ENCODE results near the gene ZBTB5. TPM values are rescaled to one million over a fixed set of nuclear protein-coding genes. Genes with fewer than 3 reads are reported as not detected.
A peak's percentile ranks its signal among the peaks of the same experiment; 100 is the strongest.

ZBTB5 gene
- total and polyA plus RNA-seq, 2 of the 13 experiments (the other 11 are each of a cell fraction or from before 2014, with no cell fraction given), result 12.5 to 20.5 TPM

DNA sequence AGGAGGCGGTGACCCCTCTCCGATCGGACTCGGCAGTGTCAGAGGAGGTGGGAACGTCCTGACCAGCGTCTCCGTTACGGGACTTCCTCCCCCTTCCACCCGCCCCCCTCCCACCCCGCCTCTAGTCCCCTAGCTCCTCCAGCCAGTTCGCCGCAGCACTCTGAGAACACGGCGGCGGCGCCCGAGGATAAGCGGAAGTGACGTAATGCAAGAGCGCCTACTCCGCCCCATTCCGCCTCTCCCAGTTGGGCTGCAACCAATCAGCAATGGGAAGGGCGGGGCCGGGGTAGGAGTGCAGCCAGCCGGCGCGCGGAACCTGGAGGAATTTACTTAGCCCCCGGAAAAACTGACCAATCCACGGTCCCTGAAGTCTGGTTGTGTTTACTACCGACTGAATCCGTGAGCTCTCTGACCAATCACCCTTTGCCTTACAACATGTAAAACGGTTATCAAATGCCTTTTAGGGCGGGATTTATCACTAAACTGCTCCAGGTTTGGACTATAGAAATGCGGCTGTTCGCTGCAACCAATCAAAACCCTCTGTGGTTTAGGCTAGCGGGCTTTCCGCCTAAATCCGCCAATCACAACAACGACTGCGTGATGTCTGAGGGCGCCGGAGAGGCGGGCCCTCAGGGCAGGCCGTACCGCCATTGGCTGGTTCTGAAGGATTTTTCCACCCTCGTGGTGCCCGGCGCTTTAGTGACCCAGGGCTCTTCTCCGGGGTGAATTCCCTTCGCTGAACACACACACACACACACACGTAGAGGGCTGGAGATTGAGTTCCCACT lies at the start of gene ZBTB5 (continued):
- 0 out of 2 replicates have a peak, but pooled peaks have one; percentile 28 for TF ChIP-seq DNMT3B (CRISPR knock-in tag; conservative IDR thresholded peaks at IDR 0.05)
- TF ChIP-seq, protein P1, sequence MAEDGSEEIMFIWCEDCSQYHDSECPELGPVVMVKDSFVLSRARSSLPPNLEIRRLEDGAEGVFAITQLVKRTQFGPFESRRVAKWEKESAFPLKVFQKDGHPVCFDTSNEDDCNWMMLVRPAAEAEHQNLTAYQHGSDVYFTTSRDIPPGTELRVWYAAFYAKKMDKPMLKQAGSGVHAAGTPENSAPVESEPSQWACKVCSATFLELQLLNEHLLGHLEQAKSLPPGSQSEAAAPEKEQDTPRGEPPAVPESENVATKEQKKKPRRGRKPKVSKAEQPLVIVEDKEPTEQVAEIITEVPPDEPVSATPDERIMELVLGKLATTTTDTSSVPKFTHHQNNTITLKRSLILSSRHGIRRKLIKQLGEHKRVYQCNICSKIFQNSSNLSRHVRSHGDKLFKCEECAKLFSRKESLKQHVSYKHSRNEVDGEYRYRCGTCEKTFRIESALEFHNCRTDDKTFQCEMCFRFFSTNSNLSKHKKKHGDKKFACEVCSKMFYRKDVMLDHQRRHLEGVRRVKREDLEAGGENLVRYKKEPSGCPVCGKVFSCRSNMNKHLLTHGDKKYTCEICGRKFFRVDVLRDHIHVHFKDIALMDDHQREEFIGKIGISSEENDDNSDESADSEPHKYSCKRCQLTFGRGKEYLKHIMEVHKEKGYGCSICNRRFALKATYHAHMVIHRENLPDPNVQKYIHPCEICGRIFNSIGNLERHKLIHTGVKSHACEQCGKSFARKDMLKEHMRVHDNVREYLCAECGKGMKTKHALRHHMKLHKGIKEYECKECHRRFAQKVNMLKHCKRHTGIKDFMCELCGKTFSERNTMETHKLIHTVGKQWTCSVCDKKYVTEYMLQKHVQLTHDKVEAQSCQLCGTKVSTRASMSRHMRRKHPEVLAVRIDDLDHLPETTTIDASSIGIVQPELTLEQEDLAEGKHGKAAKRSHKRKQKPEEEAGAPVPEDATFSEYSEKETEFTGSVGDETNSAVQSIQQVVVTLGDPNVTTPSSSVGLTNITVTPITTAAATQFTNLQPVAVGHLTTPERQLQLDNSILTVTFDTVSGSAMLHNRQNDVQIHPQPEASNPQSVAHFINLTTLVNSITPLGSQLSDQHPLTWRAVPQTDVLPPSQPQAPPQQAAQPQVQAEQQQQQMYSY (CRISPR knock-in tag; IDR thresholded peaks at IDR 0.05), result no peak
- TF ChIP-seq SP2 (CRISPR knock-in tag; IDR thresholded peaks at IDR 0.05), result peak; percentile 88
- TF ChIP-seq, protein P2, sequence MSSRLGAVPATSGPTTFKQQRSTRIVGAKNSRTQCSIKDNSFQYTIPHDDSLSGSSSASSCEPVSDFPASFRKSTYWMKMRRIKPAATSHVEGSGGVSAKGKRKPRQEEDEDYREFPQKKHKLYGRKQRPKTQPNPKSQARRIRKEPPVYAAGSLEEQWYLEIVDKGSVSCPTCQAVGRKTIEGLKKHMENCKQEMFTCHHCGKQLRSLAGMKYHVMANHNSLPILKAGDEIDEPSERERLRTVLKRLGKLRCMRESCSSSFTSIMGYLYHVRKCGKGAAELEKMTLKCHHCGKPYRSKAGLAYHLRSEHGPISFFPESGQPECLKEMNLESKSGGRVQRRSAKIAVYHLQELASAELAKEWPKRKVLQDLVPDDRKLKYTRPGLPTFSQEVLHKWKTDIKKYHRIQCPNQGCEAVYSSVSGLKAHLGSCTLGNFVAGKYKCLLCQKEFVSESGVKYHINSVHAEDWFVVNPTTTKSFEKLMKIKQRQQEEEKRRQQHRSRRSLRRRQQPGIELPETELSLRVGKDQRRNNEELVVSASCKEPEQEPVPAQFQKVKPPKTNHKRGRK (CRISPR knock-in tag; IDR thresholded peaks at IDR 0.05), result no peak
- peak; percentile 11; the same call in 1 of the 2 replicates for TF ChIP-seq NFKB2 (CRISPR knock-in tag; IDR thresholded peaks at IDR 0.05; ENCODE audit: borderline replicate concordance)
- peak; percentile 76 to 84 for TF ChIP-seq POLR2A (IDR thresholded peaks at IDR 0.05; ENCODE audit: insufficient read depth in 1 of 2, low read depth in 2 of 2, low read length in 2 of 2)
- TF ChIP-seq TCF12 (IDR thresholded peaks at IDR 0.05), result no peak
- TF ChIP-seq TCF12 (CRISPR knock-in tag; IDR thresholded peaks at IDR 0.05), result no peak
- peak; percentile 69; the same call in 1 of the 2 replicates for TF ChIP-seq DR1 (CRISPR knock-in tag; IDR thresholded peaks at IDR 0.05)
- TF ChIP-seq MED1 (CRISPR knock-in tag; IDR thresholded peaks at IDR 0.05), result no peak
- no peak for TF ChIP-seq RARG (CRISPR knock-in tag; IDR thresholded peaks at IDR 0.05; ENCODE audit: low read depth)
- TF ChIP-seq ZNF530 (CRISPR knock-in tag; IDR thresholded peaks at IDR 0.05; ENCODE audit: low read depth), result no peak
- TF ChIP-seq ZNF263 (CRISPR knock-in tag; IDR thresholded peaks at IDR 0.05), result no peak
- TF ChIP-seq, protein P3, sequence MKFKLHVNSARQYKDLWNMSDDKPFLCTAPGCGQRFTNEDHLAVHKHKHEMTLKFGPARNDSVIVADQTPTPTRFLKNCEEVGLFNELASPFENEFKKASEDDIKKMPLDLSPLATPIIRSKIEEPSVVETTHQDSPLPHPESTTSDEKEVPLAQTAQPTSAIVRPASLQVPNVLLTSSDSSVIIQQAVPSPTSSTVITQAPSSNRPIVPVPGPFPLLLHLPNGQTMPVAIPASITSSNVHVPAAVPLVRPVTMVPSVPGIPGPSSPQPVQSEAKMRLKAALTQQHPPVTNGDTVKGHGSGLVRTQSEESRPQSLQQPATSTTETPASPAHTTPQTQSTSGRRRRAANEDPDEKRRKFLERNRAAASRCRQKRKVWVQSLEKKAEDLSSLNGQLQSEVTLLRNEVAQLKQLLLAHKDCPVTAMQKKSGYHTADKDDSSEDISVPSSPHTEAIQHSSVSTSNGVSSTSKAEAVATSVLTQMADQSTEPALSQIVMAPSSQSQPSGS (CRISPR knock-in tag; IDR thresholded peaks at IDR 0.05), result peak; percentile 78
- TF ChIP-seq, protein P4, sequence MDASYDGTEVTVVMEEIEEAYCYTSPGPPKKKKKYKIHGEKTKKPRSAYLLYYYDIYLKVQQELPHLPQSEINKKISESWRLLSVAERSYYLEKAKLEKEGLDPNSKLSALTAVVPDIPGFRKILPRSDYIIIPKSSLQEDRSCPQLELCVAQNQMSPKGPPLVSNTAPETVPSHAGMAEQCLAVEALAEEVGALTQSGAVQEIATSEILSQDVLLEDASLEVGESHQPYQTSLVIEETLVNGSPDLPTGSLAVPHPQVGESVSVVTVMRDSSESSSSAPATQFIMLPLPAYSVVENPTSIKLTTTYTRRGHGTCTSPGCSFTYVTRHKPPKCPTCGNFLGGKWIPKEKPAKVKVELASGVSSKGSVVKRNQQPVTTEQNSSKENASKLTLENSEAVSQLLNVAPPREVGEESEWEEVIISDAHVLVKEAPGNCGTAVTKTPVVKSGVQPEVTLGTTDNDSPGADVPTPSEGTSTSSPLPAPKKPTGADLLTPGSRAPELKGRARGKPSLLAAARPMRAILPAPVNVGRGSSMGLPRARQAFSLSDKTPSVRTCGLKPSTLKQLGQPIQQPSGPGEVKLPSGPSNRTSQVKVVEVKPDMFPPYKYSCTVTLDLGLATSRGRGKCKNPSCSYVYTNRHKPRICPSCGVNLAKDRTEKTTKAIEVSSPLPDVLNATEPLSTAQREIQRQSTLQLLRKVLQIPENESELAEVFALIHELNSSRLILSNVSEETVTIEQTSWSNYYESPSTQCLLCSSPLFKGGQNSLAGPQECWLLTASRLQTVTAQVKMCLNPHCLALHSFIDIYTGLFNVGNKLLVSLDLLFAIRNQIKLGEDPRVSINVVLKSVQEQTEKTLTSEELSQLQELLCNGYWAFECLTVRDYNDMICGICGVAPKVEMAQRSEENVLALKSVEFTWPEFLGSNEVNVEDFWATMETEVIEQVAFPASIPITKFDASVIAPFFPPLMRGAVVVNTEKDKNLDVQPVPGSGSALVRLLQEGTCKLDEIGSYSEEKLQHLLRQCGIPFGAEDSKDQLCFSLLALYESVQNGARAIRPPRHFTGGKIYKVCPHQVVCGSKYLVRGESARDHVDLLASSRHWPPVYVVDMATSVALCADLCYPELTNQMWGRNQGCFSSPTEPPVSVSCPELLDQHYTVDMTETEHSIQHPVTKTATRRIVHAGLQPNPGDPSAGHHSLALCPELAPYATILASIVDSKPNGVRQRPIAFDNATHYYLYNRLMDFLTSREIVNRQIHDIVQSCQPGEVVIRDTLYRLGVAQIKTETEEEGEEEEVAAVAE (CRISPR knock-in tag; IDR thresholded peaks at IDR 0.05; ENCODE audit: borderline replicate concordance), result peak; percentile 97
- peak; percentile 38 for TF ChIP-seq CEBPG (CRISPR knock-in tag; IDR thresholded peaks at IDR 0.05)
- TF ChIP-seq, protein P5, sequence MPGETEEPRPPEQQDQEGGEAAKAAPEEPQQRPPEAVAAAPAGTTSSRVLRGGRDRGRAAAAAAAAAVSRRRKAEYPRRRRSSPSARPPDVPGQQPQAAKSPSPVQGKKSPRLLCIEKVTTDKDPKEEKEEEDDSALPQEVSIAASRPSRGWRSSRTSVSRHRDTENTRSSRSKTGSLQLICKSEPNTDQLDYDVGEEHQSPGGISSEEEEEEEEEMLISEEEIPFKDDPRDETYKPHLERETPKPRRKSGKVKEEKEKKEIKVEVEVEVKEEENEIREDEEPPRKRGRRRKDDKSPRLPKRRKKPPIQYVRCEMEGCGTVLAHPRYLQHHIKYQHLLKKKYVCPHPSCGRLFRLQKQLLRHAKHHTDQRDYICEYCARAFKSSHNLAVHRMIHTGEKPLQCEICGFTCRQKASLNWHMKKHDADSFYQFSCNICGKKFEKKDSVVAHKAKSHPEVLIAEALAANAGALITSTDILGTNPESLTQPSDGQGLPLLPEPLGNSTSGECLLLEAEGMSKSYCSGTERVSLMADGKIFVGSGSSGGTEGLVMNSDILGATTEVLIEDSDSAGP (CRISPR knock-in tag; IDR thresholded peaks at IDR 0.05; ENCODE audit: borderline replicate concordance), result no peak

All from HepG2 (cell line).